AG04449 (cell line): Measurements from ENCODE around the gene SEZ6.

Experiments
- CTCF ChIA-PET: fragments of 350-600 bp; formaldehyde crosslinking; extraction: SDS; loops from one replicate; lab custom pipeline; 2021; ENCODE audit warnings: antibody characterized with exemption; lab: Yijun Ruan, JAX
- POLR2A ChIA-PET: fragments of 400-600, 350-600 bp; formaldehyde crosslinking; extraction: SDS; loops from one replicate; lab custom pipeline; 2020; ENCODE audit warnings: antibody characterized with exemption, inconsistent platforms; lab: Yijun Ruan, JAX
- DNase-seq: peaks from one replicate; pipeline ENCODE4 v3.0.0-alpha.2; 2010; ENCODE audit warnings: low read depth, low spot score
- H3K4me3 ChIP-seq: 2 replicates; pipeline ENCODE4 v1.5.1; 2011; ENCODE audit warnings: low read depth, mild to moderate bottlenecking, control low read depth, low read length
- TF ChIP-seq, protein P1 (sequence below): IDR thresholded peaks from one replicate; pipeline ENCODE4 v1.5.1; 2011; ENCODE audit warnings: mild to moderate bottlenecking, moderate library complexity, low read length, control low read depth, inconsistent platforms; ENCODE audit not compliant: insufficient read depth; ENCODE audit errors: missing control alignments

The SEZ6 gene

DNA sequence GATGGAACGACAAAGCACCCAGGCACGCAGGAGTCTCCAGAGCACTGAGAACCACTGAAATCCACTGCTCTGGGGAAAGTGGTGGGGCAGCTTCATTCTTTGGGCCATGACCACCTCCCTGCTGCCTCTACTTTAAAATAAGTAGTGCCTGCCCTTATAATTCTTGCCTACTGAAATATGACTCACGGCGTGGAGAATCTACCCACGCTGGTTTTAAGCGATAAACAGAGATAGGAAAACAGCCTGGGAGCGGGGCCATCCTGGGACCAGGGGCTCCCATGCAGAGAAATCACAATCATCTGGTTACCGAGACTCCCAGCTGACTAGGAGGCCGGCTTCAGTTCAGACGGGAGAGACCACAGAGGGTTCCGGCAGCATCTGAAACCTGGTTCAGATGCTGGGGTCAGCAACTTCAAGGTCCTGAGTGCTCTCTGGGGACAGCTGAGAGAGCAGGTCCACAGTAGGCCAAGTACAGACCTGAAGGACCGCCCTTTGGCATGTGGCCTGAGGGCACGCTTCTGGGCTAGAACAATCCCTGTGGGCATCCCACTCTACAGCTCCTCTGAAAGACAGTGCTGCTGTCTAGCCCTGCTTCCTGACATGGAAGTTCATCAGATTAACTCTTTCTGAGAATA, 94.3 kb downstream of the SEZ6 start:
- no peak for DNase-seq
- CTCF ChIA-PET = interaction anchor here (1.3 to 8.9 kb wide), 8 partner anchors 7 to 205 kb away, joined by 3 to 89 read pairs (median 12); partner anchors contain the start of genes DHRS13, FLOT2, NEK8 and TLCD1
- POLR2A ChIA-PET = interaction anchor here (0.6 kb wide), 1 partner anchor 34 kb away, joined by 4 read pairs; no protein-coding TSS in a partner anchor
- TF ChIP-seq, protein P1, sequence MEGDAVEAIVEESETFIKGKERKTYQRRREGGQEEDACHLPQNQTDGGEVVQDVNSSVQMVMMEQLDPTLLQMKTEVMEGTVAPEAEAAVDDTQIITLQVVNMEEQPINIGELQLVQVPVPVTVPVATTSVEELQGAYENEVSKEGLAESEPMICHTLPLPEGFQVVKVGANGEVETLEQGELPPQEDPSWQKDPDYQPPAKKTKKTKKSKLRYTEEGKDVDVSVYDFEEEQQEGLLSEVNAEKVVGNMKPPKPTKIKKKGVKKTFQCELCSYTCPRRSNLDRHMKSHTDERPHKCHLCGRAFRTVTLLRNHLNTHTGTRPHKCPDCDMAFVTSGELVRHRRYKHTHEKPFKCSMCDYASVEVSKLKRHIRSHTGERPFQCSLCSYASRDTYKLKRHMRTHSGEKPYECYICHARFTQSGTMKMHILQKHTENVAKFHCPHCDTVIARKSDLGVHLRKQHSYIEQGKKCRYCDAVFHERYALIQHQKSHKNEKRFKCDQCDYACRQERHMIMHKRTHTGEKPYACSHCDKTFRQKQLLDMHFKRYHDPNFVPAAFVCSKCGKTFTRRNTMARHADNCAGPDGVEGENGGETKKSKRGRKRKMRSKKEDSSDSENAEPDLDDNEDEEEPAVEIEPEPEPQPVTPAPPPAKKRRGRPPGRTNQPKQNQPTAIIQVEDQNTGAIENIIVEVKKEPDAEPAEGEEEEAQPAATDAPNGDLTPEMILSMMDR = no peak
- H3K4me3 ChIP-seq = no peak overlapping the region

DNA sequence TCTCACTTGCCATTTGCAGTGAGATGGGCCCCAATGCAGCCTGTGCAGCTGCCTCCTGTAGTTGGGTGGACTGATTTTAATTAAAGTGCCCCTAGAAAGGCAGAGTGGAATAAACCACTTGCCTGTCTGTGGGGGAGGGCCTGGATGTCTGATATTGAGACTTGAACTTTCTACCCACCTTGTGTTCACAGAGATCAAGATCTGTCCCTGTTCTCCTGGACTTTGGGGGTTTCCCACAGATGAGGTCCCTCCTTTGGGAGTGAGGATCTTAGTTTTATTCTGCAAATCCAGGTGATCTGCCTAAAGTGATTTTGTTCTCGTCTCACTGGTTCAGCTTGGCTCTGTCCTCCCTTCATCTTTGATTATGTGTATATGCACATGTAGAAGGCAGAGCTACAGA, 95.3 kb downstream of the SEZ6 start:
- ChIA-PET POLR2A (interaction anchor here (0.6 kb wide), 1 partner anchor 34 kb away, joined by 4 read pairs; no protein-coding TSS in a partner anchor), CTCF (interaction anchor here (0.6 to 8.9 kb wide), 14 partner anchors 8 to 214 kb away, joined by 3 to 89 read pairs (median 4); partner anchors contain the start of genes DHRS13, FLOT2, NEK8 and TLCD1)
- no peak overlapping the region for H3K4me3 ChIP-seq
- DNase-seq = no peak
- TF ChIP-seq, protein P1 = no peak

DNA sequence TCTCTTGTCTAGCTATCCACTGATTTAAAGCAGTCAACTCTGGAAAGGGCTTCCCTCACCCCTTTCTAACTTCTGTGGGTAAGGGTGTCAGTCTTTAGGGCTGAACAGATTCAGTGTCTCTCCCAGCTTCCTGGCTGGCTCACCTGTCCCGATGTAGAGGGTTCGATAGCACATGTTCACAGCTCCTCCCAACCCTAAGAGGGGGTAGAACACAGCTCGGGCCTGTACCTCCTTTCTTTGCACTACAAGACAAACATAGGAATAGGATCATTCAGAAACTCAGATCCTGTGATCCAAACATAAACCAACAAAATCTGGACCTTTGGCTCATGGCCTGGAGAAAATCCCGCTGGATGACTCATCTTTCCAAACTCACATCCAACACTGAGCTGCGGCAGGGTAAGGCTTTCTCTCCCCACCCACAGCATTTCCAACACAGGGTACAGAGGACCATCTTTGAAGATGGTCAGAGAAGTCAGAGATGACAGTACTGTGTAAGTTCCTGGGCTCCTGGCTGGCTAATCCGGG, 97.1 kb downstream of the SEZ6 start:
- CTCF ChIA-PET = interaction anchor here (1.1 to 8.9 kb wide), 9 partner anchors 10 to 208 kb away, joined by 4 to 89 read pairs (median 11); partner anchors contain the start of genes FLOT2, NEK8 and TLCD1
- POLR2A ChIA-PET = no interaction called here
- DNase-seq = no peak
- TF ChIP-seq, protein P1 = no peak
- H3K4me3 ChIP-seq = no peak overlapping the region

DNA sequence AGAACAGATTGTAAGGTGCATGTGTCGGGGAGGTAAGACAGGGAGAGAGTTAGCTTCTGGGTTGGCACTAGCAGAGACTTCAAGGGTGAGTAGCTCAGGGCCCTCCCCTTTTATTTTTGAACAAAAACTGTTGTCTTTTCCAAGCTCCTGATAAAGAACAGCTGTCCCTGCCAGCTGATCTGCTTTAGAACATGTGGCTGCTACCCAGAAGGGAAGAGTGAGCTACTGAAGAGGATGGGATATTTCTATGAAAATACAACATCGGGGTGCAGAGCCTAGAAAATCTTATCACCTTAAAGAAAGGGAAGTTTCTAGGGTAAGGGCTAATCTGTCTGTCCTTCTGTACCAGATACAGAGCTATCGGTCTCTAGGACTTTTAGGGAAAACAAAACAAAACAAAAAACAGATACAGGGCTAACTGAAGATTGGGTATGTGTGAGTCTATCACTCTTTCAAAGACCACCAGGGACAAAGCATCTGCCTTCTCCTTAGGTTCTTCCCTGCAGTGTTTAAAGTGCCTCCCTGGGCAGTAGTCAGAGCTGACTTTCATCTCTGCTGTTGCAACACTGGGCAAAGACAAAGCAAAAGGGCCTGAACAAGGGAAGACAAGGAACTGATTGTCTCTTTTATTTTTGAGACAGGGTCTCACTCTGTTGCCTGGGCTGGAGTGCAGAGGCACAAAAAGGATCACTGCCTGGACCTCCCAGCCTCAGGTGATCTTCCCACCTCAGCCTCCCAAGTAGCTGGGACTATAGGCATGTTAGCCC, 97.9 kb downstream of the SEZ6 start:
- ChIA-PET CTCF (interaction anchor here (1.0 to 8.9 kb wide), 11 partner anchors 8 to 209 kb away, joined by 4 to 89 read pairs (median 11); partner anchors contain the start of genes FLOT2, NEK8 and TLCD1), POLR2A (interaction anchor here (0.6 to 1.4 kb wide), 2 partner anchors 156 to 181 kb away, joined by 3 read pairs; no protein-coding TSS in a partner anchor)
- TF ChIP-seq, protein P1 = no peak
- no peak for DNase-seq
- no peak overlapping the region for H3K4me3 ChIP-seq

DNA sequence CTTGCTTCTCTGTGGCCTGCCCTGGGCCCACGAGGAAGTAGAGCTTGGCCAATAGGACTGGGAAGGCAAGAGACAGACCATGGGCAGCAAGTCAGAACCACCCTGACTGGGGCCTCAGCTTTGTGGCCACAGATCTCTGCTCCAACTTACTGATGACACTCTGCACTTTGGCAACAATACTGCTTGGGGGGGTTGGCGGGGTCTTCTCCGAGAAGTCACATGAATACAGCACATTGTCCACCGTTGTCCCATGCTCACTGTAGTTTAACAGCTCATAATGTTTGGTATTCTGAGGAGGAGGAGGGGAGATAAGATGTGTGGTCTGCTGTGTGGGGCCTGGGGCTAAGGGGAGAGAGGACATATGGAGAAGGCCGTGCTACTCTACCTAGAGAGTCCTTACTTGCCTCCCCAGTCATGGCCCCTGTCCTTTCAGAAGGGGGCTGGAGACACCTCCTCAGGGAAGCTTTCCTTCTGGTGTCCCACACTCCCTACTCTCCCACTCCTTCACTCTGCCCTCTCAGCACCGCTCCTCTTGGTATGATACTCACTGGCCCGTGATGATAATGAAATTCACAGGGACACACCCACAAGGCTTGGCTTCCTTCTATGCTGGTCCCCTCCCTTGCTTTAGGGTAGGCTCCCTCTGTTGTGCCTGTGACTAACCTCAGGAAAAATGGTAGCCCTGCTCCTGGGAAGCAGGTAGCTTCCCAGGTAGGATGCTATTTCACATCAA, 99.0 kb downstream of the SEZ6 start:
- TF ChIP-seq, protein P1 = no peak
- ChIA-PET POLR2A (interaction anchor here (1.4 kb wide), 1 partner anchor 180 kb away, joined by 3 read pairs; no protein-coding TSS in a partner anchor), CTCF (interaction anchor here (1.0 to 8.9 kb wide), 9 partner anchors 9 to 179 kb away, joined by 3 to 89 read pairs (median 11); partner anchors contain the start of genes FLOT2, NEK8 and TLCD1)
- DNase-seq = no peak
- no peak overlapping the region for H3K4me3 ChIP-seq
